Inflammatory macrophage treated with lipopolysaccharide for 4 hours (primary cell): ENCODE results near the gene HS3ST2.
"Not testable (repeated sequence)": the region's sequence is repeated elsewhere in the genome, so short reads cannot be mapped to it uniquely, and the experiment has no call there.

Experiments used
- DNase-seq: peaks from one replicate; pipeline ENCODE4 v3.0.0-alpha.2; 2020

Gene HS3ST2

GRCh38 chr16:22814711-22815105, 746 bp downstream of the HS3ST2 start:
- no peak for DNase-seq

- no peak for DNase-seq
Measured at GRCh38 chr16:22815863-22816262, 1.9 kb downstream of the HS3ST2 start.

DNA sequence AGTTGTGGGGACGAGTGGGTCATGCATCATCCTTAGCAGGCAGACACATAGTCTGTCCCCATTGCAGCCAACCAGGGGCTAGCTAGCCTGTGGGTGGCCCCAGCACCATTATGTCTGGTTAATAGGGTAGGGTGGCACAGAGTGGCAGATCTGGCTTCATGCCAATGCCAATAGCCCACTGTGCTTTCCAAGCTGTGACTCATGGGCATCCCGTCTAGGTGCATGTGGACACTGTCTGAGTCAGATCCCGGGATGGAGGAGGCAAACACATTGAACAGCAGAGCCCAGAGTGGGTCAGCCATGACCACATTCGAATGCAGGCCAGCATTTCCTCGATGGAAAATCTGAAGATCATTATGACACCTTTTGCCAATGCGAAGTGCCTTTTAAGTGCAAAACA, 2.5 kb downstream of the HS3ST2 start:
- no peak for DNase-seq

DNA sequence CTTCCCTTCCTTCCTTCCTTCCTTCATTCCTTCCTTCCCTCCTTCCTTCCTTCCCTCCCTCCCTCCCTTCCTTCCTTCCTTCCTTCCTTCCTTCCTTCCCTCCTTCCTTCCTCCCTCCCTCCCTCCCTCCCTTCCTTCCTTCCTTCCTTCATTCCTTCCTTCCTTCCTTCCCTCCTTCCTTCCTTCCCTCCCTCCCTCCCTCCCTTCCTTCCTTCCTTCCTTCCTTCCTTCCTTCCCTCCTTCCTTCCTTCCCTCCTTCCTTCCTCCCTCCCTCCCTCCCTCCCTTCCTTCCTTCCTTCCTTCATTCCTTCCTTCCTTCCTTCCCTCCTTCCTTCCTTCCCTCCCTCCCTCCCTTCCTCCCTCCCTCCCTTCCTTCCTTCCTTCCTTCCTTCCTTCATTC, 4.8 kb downstream of the HS3ST2 start:
- not testable (repeated sequence) for DNase-seq

DNA sequence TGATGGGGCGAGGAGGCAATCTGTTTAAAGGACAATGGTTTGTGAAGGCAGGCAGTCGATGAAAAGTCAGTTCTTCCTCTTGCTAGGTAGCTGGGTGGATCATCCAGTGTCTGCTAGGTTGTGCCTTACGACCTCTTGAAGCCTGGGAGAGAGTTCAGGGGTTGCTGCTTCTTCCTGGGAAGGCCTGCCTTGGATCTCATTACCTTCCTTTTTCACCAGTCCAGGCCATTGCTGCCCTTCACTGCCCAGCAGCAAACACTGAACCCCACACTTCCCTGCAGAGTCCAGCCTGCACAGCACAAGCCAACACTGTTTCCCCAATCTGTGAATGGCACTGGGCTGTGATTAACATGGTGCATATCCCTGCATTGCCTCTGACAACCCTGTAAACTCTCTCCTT, 24.7 kb downstream of the HS3ST2 start:
- DNase-seq, result no peak

GRCh38 chr16:22842031-22842430, 28.1 kb downstream of the HS3ST2 start:
- not testable (repeated sequence) for DNase-seq

DNA sequence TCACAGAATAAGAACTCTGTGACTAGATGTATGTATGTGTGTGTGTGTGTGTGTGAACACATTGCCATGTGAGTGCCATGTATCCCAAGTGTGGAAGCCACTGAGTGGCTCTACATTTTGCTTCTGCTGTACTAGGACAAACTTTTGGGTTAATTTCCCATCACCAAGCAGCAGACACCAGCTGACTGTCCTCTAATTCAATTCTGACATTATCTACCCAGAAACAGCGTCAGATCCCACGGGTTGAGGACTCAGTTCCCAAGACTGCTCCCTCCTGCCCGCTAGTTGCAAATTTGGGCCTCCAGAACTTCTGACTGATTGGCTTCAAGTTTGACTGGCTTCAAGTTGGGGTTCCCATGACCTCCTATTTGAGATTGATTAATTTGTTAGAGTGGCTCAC, 29.2 kb downstream of the HS3ST2 start:
- DNase-seq, result no peak

GRCh38 chr16:22843856-22844255, 29.9 kb downstream of the HS3ST2 start:
- DNase-seq, result peak; percentile 36

DNA sequence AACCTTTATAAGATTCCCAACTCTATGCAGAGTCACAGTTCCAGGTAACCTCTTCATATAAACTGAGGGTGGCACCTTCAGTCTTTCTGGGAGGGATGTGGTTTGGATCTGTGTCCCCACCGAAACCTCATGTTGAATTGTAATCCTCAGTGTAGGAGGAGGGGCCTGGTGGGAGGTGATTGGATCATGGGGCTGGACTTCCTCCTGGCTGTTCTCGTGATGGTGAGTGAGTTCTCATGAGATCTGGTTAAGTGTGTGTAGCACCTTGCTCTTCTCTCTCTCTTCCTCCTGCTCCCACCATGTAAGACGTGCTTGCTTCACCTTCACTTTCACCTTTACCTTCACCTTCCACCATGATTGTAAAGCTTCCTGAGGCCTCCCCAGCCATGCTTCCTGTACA, 30.5 kb downstream of the HS3ST2 start:
- peak; percentile 66 for DNase-seq

GRCh38 chr16:22847100-22847499, 33.1 kb downstream of the HS3ST2 start:
- DNase-seq, result peak; percentile 9

GRCh38 chr16:22847690-22848089, 33.7 kb downstream of the HS3ST2 start:
- no peak for DNase-seq

GRCh38 chr16:22848451-22848850, 34.5 kb downstream of the HS3ST2 start:
- DNase-seq, result no peak

GRCh38 chr16:22849517-22849916, 35.6 kb downstream of the HS3ST2 start:
- no peak for DNase-seq

- no peak for DNase-seq
Measured at GRCh38 chr16:22855231-22855630, 41.3 kb downstream of the HS3ST2 start.

DNA sequence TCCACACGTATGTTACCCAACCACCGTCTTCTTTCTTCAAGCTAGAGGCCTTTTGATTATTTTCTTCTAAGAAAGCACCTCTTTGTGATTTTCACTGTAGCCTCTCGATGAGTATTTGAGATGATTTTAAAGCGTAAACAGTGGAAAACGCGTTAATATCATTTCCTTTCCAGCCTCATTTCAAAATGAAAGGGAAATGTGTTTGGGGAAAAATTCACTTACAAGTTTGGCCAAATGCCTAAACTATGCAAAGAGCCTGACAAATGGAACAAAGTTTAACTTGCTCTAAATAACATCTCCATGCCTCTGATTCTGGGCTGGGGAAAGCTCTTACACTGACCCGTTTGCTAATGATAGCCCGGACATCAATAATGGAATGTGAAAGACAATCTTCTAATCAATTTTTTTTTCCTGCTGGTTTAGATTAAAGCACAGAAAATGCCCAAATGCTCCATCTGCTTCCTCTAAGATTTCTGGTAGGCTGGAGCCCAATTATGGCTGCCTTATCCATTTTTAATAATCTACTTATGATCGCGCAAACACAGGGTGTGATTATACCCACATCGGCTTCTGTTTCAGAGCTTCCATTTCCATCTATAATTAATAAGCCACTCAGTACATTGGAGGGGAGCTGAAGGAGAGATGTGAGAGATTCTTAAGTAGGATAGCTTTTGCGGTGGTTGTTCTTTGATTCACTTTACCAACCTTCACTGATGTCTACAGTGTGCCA, 43.5 kb downstream of the HS3ST2 start:
- DNase-seq, result no peak

GRCh38 chr16:22859925-22860324, 46.0 kb downstream of the HS3ST2 start:
- no peak for DNase-seq

DNA sequence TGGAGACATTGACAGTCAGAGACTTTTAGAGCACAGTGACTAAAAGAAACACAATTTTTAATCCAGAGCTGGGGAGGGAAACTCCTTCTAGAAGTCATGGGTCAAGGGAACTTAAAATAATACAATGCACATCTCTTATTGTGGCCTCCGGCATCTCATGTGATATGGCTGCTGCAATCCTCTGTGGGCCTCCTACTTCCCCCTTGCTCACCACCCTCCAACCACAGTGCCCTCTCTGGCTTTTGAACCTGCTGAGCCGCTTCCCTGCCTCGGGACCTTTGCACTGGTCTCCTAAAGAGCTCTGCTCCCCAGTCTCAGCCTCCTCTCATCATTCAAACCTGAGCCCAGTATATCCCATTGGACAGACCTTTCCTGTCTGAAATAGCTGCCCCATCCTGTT, 47.6 kb downstream of the HS3ST2 start:
- DNase-seq, result peak; percentile 65

DNA sequence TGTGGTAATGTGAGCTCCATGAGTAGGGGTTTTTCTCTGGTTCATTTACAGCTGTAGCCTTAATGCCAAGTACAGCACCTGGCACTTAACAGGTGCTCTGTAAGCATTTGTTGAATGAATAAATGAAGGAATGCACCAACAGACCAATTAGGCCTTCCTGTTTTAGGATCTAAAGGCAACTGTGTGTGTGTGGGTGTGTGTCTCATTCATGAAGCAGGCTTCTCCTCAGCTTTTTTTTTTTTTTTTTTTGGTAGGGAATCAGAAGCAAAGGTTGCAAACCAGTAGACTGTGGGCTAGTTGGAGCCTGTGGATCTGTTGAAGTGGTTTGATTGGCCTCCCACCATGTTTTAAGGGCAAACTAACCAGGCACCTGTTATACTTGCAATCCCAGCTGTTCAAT, 48.1 kb downstream of the HS3ST2 start:
- DNase-seq, result peak; percentile 33

DNA sequence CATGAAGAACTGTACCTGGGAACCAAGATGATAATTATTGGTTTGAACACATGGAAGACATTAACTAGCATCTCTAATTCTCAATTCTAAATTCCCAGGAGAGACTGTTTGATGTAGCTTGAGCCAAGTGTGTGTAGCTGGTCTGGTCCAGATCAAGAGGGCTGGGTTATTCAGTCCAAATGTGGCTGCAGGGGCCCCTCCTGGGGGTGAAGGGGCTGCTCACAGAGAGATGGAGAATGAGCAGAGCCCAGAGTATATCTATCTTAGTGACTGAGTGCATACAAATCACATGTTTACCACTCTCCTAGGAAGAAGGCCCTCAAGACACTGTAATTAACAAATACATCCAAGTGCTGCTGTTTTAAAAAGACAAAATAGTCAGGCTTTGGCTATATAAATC, 50.4 kb downstream of the HS3ST2 start:
- DNase-seq, result no peak

- no peak for DNase-seq
Measured at GRCh38 chr16:22868593-22869224, 54.7 kb downstream of the HS3ST2 start.

GRCh38 chr16:22871861-22872260, 57.9 kb downstream of the HS3ST2 start:
- DNase-seq, result no peak

GRCh38 chr16:22874394-22874793, 60.4 kb downstream of the HS3ST2 start:
- DNase-seq, result no peak

GRCh38 chr16:22878955-22879354, 65.0 kb downstream of the HS3ST2 start:
- DNase-seq, result no peak

DNA sequence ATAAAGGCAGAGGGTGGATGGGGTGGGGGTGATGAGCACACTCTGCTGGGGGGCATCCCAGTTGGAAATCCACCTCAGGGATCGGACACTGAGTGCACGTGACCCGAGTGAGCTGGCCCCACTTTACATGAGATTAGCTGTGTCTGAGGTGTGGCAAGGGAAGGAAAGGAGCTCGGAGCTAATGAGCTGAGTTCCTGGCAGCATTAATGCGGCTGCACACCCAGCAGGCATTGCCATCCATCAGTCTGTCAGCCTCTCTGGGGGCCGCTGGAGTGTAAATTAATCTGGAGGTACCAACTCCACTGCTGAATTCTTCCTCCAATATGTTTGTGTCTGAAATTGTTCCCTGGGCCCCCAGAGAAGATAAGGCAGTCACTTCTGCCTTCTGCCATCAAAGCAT, 65.5 kb downstream of the HS3ST2 start:
- no peak for DNase-seq

DNA sequence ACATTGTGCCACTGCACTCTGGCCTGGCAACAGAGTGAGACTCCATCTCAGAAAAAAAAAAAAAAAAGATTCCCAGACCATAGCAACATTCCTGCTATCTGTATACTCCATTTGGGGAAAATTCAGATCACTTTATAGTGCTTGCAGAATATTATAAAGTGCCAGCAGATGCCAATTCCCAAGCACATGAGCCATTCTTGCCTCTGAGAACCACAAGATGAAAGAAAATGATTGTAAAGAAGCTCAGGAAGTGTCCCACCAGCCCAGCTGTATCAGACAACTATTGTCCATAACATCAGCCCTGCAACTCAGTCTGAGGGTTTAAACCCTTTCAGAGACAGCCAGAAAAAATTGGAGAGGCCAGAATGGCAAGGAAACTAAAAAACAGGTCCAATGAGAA, 69.0 kb downstream of the HS3ST2 start:
- DNase-seq, result no peak
